Measurements from ENCODE around the gene ZNF723. TPM values are rescaled to one million over a fixed set of nuclear protein-coding genes. Genes with fewer than 3 reads are reported as not detected.
"Not testable (repeated sequence)": the region's sequence is repeated elsewhere in the genome, so short reads cannot be mapped to it uniquely, and the experiment has no call there.

The ZNF723 gene
- total RNA-seq, result not detected in 2 replicates

DNA sequence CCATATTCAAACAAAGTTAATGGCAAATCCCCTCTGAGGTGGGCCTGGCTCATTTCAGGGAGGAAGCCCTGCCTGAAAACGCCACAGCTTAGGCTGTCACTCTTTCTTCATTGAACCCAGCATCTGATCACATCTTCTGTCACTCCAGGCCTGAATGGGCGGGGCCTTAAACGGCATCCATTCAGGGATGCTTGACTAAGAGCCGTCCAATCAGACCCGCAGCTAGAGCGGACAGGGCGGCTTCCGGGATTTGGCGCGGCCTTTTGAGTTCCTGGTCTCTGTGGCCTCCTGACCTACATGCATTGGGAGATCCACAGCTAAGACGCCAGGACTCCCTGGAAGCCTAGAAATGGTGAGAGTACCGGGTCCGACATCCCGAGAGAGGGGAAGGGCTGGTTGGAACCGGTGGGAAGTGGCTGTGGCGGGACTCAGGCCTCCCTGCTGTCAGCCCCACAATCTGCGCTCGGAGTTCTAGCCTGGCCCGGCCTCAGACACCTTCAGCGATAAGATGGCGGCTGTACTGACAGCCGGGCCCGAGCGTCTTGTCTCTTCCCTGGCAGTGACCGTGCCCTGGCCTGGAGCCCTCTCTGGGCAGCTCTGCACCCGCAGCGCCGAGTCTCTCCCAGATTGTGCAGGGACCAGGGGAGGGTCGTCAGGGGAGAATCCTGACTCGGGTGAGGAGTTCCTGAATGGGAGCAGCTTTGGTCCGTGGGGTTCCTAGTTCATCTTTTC, at the start of gene ZNF723:
ZNF723 (plus strand) TSS at position 261 of the 732 bp plus-strand sequence; CDS start at position 350, 89 bp downstream.
- DNase-seq (ENCODE audit: low read depth in 2 of 2), result no peak

- no peak for DNase-seq (ENCODE audit: low read depth in 2 of 2)
Observed at GRCh38 chr19:22783651-22784410, 48.3 kb upstream of the ZNF723 start, which contains the start of gene ZNF99. ZNF99 (minus strand) TSS chr19:22784151; CDS start chr19:22784016, 135 bp downstream.

- DNase-seq (ENCODE audit: low read depth in 2 of 2), result not testable (repeated sequence)
Observed at GRCh38 chr19:22792863-22793262, 39.2 kb upstream of the ZNF723 start.

DNA sequence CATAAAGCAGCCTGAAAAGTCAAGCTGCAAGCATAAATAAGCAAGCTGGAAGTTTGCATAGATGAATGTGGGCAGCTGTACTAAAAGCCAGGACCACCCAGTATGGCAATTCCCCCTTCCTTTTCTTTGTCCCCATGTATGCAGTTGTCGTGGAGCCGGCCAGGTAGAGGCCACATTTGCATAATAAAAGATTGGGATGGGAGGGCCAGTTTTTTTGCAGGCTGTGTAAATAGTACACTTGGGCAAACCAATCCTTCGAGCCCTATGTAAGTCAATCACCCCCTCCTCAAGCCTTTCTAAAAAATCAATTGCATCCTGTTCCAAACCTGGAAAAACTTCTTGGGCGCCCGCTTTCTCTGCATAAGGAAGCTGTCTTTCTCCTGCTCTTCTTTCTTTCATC, 35.1 kb upstream of the ZNF723 start:
- DNase-seq (ENCODE audit: low read depth in 2 of 2), result no peak

DNA sequence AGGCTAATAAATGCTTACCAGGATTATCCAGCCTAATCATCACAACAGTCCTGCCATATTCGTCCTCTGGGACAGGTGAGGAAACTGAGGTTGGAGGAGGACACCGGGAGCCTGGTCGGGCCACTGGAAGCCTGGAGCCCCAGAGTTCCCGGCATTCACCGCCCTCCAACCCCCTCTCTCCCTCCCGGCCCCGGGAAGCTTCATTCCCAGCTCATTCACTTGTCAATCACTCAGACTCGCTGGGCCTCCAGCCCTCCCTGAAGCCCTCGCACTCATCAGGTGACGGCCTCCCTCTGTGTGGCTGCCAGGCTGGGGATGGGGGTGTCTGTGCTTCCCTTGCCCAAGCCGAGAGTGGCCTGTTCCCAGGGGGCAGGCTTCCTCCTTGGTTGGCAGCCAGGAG, 25.7 kb upstream of the ZNF723 start:
- DNase-seq (ENCODE audit: low read depth in 2 of 2), result no peak

- DNase-seq (ENCODE audit: low read depth in 2 of 2), result no peak
Observed at GRCh38 chr19:22807061-22807835, 24.8 kb upstream of the ZNF723 start.

DNA sequence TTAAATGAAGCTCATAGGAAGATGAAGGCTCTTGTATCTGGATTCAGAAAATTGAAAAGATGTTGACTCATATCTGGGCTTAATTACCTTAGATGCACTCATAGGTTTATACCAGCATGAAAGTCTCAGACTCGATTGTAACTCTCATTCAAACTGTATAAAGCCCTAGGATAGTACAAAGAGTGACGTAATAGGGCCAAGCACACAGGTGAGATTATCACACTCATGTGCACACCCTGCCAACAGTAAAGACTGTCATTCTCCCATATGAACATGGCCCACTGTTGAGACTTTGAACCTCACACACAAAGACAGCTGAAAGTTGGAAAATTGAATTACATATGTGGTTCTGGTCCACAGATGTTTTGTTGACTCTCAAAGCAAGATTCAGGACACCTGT, 18.0 kb upstream of the ZNF723 start:
- DNase-seq (ENCODE audit: low read depth in 2 of 2), result no peak

GRCh38 chr19:22831211-22831610, 880 bp upstream of the ZNF723 start:
- DNase-seq (ENCODE audit: low read depth in 2 of 2), result no peak

DNA sequence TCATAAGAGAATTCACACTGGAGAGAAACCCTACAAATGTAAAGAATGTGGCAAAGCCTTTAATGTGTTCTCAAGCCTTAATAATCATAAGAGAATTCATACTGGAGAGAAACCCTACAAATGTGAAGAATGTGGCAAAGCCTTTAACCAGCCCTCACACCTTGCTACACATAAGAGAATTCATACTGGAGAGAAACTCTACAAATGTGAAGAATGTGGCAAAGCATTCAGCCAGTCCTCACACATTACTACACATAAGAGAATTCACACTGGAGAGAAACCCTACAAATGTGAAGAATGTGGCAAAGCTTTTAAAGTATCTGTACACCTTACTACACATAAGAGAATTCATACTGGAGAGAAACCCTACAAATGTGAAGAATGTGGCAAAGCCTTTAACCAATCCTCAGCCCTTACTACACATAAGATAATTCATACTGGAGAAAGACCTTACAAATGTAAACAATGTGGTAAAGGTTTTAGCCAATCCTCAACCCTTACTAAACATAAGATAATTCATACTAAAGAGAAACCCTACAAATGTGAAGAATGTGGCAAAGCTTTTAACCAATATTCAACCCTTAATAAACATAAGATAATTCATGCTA, 25.7 kb downstream of the ZNF723 start:
- DNase-seq (ENCODE audit: low read depth in 2 of 2), result not testable (repeated sequence)

DNA sequence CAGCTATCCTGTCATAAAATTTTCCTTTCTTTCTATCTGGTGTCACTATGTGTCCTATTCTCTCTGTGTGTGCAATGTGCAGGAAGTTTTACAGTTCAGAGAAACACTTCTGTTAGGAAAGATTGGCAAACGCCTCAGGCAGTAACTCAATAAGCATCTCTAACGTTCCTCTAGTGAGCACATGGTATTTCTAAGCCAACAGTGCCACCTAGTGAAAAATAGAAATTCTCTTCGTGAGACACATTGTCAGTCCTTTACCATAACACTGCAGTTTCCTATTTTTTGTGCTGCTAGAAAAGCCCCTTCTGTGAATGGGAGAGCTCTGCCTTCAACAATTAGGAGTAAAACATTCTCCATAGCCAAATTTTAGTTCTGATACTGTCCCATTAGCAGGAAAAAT, 50.7 kb downstream of the ZNF723 start:
- DNase-seq (ENCODE audit: low read depth in 2 of 2), result peak; percentile 28 to 29

DNA sequence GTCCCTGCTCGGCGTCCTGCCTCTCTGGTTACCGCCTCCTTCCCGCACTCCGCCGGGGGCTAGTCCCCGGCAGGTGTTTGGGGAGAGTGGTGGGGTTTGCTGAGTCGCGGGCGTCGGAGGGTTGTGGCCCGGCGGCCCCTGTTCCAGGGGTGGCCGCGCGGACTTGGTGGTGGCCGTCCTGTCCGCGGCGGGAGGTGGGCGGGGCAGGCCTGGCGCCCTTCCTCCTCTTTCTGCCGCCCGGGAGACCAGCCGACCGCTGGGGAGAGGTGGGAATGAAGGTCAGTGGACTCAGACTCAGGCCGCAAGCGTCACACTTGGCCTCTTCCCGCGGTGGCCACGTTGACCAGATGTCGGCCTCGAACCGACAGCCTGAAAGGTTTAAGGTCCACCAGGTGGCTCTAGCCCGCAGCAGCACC, 61.8 kb downstream of the ZNF723 start:
- DNase-seq (ENCODE audit: low read depth in 2 of 2), result no peak

DNA sequence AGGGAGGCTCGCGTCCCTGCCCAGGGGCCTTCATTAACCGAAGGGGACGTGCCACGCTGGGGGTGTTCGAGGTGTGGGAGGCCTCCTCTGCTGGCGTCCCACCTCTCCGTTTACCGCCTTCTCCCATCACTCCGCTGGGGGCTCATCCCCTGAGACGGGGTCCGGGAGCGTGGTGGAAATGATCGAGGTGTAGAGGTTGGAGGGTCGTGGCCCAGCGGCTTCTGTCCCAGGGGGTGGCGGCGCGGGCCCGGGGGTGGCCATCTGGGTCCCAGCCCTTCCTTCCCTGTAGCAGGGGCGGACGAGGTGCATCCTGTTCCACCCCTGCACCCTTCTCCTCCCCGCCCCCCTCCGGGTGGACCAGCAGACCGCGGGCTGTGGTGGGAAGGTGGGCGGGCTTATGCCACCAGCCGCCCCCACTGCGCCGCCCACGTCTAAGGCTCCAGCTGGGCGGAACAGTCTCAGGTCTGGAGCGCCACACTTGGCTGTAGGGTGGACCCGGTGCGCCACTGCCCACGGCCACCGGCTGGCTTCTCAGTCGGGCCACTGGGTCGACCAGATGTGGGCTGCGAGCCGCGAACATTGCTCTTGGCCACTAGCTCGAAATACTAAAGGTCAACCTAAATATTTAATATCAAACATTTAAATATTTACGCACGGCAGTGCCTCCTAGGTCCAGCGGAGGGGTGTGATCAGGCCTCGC, 69.5 kb downstream of the ZNF723 start:
- no peak for DNase-seq (ENCODE audit: low read depth in 2 of 2)

Other genes starting within 250 kb of the ZNF723 start
- gene ZNF492, start 198.0 kb upstream of the ZNF723 start, total RNA-seq, result 0.22 and 0.60 TPM in 2 replicates
- gene ZNF99, start 48.1 kb upstream of the ZNF723 start, total RNA-seq, result not detected in 2 replicates
- under 0.01 TPM in 1 of 2 replicates, not detected in the other for gene ZNF728, start 170.9 kb downstream of the ZNF723 start, total RNA-seq